Hindlimb muscle (tissue), 1 donor: ENCODE results near the gene BMP8A. TPM values are rescaled to one million over a fixed set of nuclear protein-coding genes. Genes with fewer than 3 reads are reported as not detected.
"Not testable (repeated sequence)": the region's sequence is repeated elsewhere in the genome, so short reads cannot be mapped to it uniquely, and the experiment has no call there.

Experiments used
- DNase-seq: peaks from one replicate; pipeline ENCODE4 v3.0.0-alpha.2; 2013
- polyA plus RNA-seq: library from polyadenylated mRNA; unstranded; fragments of 120-200 nt; gene quantifications from one replicate; pipeline ENCODE4 v1.2.1, GENCODE V29; 2013; ENCODE audit not compliant: insufficient read length

BMP8A gene
- 0.53 TPM for polyA plus RNA-seq

DNA sequence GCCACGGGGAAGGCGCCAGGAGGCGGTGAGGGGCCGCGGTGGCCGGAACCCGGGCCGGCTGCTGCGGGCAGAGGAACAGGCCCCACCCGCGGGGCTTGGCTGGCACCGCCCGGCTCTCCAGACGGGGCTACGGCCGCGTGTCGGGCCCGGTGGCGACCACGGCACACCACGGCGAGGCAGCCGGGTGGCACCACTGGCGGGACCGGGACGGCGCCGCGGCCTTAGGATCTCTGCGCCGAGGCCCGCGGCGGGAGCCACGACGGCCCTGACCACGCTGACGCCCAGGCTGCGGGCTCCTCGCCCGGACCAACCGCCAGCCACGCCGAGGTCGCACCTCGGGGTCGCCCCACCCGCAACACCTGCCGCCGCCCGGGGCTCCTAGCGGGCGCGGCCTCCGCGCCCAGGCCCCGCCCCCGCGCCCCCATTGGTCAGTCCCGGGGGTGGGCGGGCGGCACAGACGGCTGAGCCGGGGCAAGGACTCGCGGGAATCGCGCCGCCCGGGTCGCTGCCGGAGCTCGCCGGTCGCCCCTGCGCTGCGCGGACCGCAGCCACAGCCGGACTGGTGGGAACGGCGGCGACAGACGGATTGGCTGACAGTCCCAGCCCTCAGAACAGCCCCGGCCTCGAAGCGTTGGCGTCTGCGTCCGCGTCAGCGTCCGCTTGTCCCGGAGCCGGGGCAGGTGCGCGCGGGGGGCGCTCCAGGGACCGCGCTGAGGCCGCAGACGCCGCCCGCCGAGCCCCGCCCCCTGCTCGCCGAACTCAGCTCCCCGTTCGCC, at the start of gene BMP8A:
Gene BMP8A (plus strand): TSS at position 491 of the 776 bp plus-strand sequence. CDS start 356 bp downstream, outside the sequence.
- peak; percentile 40 for DNase-seq

DNA sequence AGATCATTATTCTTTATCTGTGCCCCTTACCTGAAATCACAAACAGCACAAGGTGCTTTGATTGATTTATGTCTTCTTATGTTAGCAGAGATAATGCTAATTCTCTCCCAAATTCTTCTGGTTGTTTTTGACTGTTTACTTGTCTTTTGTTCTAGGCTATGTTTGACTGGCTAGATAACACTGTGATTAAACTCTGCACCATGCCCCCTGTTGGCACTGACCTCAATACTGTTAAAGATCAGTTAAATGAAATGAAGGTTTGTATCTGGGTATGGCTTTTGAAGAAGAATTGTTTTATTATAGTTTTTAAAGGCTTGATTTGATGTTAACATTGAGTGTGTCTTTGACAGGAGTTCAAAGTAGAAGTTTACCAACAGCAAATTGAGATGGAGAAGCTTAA, 49.6 kb upstream of the BMP8A start:
- no peak for DNase-seq

- no peak for DNase-seq
Measured at GRCh38 chr1:39445573-39445972, 45.9 kb upstream of the BMP8A start.

GRCh38 chr1:39446986-39447567, 44.4 kb upstream of the BMP8A start:
- no peak for DNase-seq

- DNase-seq = not testable (repeated sequence)
Measured at GRCh38 chr1:39450041-39450440, 41.4 kb upstream of the BMP8A start.

DNA sequence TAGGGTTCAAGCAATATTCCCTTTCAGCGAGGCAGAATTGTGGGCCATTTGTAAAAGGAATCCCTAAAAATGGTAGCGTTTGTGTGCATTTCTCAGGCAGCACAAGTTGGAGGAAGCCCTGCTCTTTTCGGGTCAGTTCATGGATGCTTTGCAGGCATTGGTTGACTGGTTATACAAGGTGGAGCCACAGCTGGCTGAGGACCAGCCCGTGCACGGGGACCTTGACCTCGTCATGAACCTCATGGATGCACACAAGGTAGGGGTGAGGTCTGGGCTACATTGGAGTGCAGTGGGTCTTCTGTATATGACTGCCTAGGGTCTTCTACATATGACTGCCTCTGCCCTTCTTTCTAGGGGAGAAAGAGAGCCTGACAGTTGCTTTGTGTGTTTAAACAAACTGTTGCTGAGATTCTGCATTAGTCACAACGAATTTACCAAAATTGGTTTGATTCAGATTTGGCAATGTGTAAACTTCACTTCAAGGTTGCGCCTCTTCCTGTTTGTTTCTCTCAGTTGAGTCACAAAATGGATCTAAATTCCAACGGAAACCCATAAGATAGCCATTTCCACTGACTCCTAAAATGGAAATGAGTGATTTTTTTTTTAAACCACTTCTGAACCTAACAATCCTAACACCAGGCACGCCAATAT, 40.4 kb upstream of the BMP8A start:
- DNase-seq = no peak

DNA sequence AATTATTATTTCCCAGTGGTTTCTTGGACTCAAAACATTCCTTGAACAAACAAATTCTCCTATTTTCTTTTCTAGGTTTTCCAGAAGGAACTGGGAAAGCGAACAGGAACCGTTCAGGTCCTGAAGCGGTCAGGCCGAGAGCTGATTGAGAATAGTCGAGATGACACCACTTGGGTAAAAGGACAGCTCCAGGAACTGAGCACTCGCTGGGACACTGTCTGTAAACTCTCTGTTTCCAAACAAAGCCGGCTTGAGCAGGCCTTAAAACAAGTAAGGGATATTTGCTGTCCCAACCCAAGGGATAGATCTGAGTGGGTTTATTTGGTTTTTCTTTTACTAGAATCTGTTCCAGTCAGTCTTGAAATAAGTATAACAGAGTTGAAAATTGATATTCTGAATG, 39.4 kb upstream of the BMP8A start:
- no peak for DNase-seq

GRCh38 chr1:39452540-39452939, 38.9 kb upstream of the BMP8A start:
- no peak for DNase-seq

DNA sequence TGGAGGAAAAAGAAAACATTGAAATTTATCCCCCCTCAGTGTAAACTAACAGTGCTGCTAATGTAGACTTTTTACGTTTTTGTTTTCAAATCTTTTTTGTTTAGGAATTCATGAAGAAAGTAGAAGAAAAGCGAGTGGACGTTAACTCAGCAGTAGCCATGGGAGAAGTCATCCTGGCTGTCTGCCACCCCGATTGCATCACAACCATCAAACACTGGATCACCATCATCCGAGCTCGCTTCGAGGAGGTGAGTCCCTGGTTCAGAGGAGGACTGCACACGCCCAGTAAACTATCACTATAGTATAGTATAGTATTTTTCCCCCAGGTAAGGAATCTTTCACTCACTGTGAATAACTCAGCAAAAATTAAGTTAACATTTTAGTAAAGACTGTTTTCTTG, 37.8 kb upstream of the BMP8A start:
- no peak for DNase-seq

- no peak for DNase-seq
Measured at GRCh38 chr1:39458991-39459390, 32.4 kb upstream of the BMP8A start.

GRCh38 chr1:39462074-39462473, 29.4 kb upstream of the BMP8A start:
- DNase-seq = no peak

- no peak for DNase-seq
Measured at GRCh38 chr1:39466413-39467107, 24.9 kb upstream of the BMP8A start.

DNA sequence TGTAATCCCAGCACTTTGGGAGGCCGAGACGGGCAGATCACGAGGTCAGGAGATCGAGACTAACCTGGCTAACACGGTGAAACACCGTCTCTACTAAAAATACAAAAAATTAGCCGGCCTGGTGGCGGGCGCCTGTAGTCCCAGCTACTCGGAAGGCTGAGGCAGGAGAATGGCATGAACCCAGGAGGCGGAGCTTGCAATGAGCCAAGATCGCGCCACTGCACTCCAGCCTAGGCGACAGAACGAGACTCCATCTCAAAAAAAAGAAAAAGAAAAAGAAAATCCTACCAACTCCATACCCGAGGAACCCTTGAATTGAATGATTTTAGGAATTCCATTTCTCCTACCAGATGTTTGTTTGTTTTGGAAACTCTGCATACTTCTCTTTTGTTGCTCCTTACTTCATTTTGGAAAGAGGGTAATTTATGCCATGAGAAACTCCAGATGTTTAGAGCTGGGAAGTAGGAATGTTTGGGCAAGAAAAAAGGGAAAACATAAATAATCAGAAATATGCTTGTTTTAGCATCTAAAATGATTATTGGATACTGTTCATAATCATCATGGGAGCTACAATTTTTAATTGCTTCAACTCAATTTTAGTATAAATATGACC, 24.2 kb upstream of the BMP8A start:
- not testable (repeated sequence) for DNase-seq

GRCh38 chr1:39469150-39469549, 22.3 kb upstream of the BMP8A start:
- DNase-seq = no peak

GRCh38 chr1:39470040-39470439, 21.4 kb upstream of the BMP8A start:
- DNase-seq = no peak

DNA sequence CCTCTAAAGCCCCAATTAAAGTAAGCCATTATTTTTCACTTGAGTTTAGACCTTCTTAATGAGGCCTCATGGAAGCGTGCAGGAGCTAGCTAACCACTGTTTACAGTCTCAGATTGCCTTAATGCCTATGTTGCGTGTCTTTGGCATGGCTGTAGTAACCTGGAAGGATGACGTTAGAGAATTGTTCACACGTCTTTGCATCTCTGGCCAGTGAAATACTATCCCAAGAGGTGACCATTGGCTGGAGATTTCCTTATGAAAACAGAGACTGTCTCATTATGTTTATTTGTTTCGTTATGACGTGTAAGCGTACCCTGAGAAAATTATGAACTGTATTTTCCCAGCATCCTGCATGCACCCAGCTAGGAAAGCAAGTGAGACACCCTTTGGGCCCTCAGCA, 18.6 kb upstream of the BMP8A start:
- no peak for DNase-seq

DNA sequence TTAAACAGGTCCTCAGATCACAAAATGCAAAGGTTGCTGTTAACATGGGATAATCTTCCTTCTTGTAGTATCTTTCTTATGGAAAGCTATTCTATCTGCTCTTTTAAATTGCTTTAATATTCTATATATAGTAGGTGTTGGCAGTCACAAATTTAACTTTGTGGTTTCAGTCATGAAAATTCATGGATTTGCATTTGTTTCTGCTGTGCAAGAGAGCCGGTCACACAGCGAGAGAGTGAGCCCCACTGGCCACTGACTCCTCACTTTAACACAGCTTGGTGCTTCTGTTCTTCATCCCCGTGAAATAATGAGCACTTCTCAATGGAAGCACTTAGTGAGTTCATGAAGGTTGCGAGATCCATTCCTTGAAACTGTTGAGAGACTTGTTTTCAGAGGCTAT, 18.1 kb upstream of the BMP8A start:
- no peak for DNase-seq

DNA sequence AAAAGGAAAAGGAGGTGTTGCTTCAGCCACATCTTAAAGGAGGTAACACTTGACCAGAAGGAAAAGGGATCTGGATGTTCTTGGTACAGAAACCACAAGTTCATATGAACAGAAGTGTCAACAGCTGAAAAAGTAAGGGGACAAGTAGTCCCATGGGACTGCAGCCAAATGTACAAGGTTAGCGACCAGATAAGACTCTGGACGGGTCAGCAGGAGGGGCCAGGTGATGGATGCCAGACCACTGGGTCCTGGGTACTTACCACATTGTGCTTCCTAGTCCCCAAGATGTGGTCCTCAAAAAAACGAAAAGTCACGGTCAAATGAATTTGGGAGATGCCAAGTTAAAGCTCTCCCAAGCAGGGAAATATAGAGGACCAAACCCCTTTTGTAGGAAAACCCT, 16.6 kb upstream of the BMP8A start:
- DNase-seq = no peak

DNA sequence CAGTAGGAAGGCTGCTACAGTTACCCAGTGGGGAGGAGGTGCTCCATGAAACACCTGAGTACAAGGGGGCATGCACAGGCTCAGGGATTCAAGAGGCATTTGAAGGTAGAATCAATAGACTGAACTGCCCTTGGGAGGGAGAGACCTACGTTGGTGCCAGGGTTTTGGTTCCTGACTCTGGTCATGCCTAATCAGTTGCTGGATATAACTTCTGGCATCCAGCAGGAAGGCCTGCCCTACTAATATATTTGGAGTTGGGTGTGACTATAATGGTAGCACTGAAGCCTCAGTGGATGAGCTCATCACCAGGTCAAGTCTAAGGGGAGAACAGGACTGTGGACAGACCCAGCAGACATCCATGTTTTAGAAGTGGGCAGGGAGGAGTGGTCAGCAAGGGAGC, 15.9 kb upstream of the BMP8A start:
- DNase-seq = not testable (repeated sequence)

GRCh38 chr1:39478126-39478915, 13.1 kb upstream of the BMP8A start:
- DNase-seq = no peak

DNA sequence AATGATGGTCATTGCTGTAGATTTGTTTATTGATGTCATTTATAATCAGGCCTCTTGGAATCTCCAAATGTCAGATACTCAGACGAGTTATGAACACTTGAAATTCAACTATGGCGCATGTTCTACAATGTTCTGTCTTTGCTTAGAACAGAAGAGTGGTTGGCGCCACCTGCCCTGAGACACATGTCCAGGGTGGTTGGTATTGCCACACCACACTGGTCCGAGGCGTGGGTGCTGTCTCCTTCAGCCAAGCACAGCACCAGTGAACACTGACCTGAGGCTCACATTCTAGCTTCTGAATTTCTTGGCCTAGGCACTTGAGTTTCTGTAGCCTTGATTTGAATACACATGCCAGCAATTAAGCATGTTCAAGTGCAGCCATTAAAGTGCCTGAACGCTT, 10.1 kb upstream of the BMP8A start:
- DNase-seq = no peak

DNA sequence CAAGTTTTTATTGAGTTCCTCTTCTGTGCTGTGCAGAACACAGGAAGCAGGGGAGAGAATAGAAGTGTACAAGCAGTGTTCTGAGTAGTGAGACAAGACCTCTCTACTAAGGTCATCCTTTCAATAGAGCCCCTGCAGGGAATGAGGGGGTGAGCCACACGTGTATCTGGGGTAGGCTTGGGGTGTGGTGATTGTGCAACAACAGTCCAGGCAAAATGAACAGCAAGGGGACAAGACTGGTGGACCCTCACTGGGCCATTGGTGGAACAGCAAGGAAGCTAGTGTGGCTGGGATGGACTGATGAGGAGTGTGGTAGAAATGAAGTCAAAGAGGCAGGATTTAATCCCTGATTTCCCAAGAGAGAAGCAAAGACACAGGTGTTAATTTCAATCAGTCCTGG, 8.2 kb upstream of the BMP8A start:
- DNase-seq = no peak
